ENCODE data around the gene DMGDH.

DNA sequence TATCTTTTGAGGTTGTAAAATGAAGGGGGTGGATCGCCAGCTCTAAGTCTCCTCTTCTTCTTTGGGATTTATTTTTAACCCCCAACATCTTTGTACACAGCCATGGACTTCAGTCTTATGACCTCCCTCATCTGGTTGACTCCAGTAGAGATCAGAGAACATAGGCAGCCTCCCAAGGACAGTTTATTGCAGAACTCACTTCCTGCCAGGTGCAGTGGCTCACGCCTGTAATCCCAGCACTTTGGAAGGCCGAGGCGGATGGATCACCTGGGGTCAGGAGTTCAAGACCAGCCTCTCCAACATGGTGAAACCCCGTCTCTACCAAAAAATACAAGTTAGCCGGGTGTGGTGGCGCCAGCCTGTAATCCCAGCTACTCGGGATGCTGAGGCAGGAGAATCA lies 39.3 kb upstream of the DMGDH start:
- TF ChIP-seq POLR2A (IDR thresholded peaks at IDR 0.05) = no peak
- TF ChIP-seq POLR2AphosphoS5 (IDR thresholded peaks at IDR 0.05) = no peak
- TF ChIP-seq, protein P1, sequence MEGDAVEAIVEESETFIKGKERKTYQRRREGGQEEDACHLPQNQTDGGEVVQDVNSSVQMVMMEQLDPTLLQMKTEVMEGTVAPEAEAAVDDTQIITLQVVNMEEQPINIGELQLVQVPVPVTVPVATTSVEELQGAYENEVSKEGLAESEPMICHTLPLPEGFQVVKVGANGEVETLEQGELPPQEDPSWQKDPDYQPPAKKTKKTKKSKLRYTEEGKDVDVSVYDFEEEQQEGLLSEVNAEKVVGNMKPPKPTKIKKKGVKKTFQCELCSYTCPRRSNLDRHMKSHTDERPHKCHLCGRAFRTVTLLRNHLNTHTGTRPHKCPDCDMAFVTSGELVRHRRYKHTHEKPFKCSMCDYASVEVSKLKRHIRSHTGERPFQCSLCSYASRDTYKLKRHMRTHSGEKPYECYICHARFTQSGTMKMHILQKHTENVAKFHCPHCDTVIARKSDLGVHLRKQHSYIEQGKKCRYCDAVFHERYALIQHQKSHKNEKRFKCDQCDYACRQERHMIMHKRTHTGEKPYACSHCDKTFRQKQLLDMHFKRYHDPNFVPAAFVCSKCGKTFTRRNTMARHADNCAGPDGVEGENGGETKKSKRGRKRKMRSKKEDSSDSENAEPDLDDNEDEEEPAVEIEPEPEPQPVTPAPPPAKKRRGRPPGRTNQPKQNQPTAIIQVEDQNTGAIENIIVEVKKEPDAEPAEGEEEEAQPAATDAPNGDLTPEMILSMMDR (IDR thresholded peaks at IDR 0.05) = no peak
